Stimulated activated naive CD8-positive, alpha-beta T cell treated with anti-CD3 and anti-CD28 coated beads, Interleukin-15, Interleukin-2, amounts not matched to agents 100 ng/mL and 50 ng/mL, for 24 hours (primary cell): ENCODE data around the gene SLMAP.

Source experiments
- H3K27ac Mint-ChIP-seq: one replicate; pipeline ENCODE4 v1.8.0; 2021; ENCODE audit warnings: mild to moderate bottlenecking, mixed read lengths
- H3K27me3 Mint-ChIP-seq: one replicate; pipeline ENCODE4 v1.8.0; 2021; ENCODE audit warnings: mixed read lengths
- H3K36me3 Mint-ChIP-seq: one replicate; pipeline ENCODE4 v1.8.0; 2021; ENCODE audit warnings: low read depth, mixed read lengths
- H3K4me1 Mint-ChIP-seq: one replicate; pipeline ENCODE4 v1.8.0; 2021; ENCODE audit warnings: low read depth, mixed read lengths
- H3K4me3 Mint-ChIP-seq: one replicate; pipeline ENCODE4 v1.8.0; 2021; ENCODE audit warnings: mild to moderate bottlenecking, mixed read lengths
- H3K9me3 Mint-ChIP-seq: one replicate; pipeline ENCODE4 v1.8.0; 2021; ENCODE audit warnings: mixed read lengths

The SLMAP gene

DNA sequence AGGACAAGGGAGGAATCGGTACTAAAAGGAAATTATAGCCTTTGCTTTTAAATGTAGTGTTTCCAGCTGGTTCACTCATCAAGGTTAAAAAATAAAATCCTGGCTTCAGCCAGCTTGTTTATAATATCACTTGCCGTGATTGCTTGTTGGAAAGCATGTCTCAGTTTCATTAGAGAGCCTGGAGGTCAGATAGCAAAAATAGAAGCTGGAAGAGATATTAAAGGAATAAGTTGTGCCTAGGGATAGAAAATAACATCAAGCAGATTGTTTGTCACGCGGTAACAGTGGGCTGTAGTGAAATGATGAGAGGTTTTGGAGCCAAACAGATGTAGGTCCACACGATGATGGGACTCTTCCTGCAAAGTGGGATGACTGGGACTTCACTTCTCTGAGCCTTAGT lies 17.7 kb upstream of the SLMAP start:
- Mint-ChIP-seq H3K36me3 (no peaks in the 10 kb centered on the region), H3K9me3 (no peaks in the 10 kb centered on the region), H3K27ac (no peak overlapping the region), H3K4me3 (no peak overlapping the region), H3K27me3 (no peaks in the 10 kb centered on the region), H3K4me1 (no peaks in the 10 kb centered on the region)

DNA sequence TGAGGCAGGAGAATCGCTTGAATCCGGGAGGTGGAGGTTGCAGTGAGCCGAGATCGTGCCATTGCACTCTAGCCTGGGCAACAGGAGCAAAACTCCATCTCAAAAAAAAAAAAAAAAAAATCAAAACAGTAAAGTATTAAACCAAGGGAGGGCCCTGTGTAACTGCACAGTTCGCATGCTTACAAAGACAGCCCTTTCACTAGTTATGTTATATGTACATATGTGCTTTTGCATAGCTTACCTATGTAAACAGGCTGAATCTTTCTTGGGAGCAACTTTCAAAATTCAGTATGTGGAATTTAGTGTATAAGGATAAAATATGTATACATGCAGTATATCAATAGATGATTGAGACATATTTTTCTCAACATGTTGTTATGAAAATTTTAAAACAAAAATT lies 16.1 kb upstream of the SLMAP start:
- no peaks in the 10 kb centered on the region for H3K9me3 Mint-ChIP-seq
- H3K36me3 Mint-ChIP-seq: no peaks in the 10 kb centered on the region
- H3K27me3 Mint-ChIP-seq: no peaks in the 10 kb centered on the region
- H3K4me3 Mint-ChIP-seq: no peak overlapping the region
- no peak overlapping the region for H3K27ac Mint-ChIP-seq
- H3K4me1 Mint-ChIP-seq: no peaks in the 10 kb centered on the region

DNA sequence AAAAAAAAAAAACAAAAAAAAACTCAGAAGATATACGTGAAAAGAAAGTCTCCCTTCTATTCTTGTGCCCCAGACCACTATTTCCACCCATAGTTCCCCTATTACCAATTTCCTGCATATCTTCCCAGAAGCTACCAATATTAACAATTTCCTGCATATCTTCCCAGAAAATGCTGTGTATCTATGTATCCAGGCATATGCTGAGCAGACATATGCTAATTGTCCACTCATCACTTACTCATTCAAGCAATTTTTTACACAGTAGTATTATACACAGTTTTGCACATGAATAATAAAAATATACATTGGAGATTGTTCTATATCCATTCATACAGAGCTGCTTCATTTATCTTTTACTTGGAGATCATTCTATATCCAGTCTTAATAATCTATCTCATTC lies 12.6 kb upstream of the SLMAP start:
- Mint-ChIP-seq H3K4me3 (no peak overlapping the region), H3K27me3 (no peaks in the 10 kb centered on the region), H3K36me3 (no peaks in the 10 kb centered on the region), H3K27ac (no peak overlapping the region), H3K9me3 (no peaks in the 10 kb centered on the region), H3K4me1 (no peaks in the 10 kb centered on the region)

DNA sequence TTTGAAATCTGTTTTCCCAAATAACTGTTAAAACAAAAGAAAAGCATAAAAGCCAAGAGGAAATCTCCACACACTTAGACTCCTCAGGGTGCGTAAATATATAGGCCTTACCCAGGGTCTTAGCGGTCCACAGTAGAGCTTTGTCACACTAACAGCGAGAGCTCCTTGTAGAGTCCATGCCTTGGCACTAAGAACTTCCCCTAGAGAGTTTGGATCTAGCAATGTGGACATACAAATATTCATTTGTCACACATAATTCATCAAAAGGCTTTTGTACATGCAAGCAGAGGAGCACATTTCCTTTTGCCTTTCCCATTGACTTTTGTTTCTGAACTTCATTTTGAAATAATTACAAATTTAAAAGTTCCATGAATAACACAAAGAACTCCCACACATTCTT lies 11.0 kb upstream of the SLMAP start:
- H3K27ac Mint-ChIP-seq: no peak overlapping the region
- no peaks in the 10 kb centered on the region for H3K27me3 Mint-ChIP-seq
- H3K9me3 Mint-ChIP-seq: no peaks in the 10 kb centered on the region
- no peaks in the 10 kb centered on the region for H3K36me3 Mint-ChIP-seq
- no peak overlapping the region for H3K4me3 Mint-ChIP-seq
- H3K4me1 Mint-ChIP-seq: no peaks in the 10 kb centered on the region

DNA sequence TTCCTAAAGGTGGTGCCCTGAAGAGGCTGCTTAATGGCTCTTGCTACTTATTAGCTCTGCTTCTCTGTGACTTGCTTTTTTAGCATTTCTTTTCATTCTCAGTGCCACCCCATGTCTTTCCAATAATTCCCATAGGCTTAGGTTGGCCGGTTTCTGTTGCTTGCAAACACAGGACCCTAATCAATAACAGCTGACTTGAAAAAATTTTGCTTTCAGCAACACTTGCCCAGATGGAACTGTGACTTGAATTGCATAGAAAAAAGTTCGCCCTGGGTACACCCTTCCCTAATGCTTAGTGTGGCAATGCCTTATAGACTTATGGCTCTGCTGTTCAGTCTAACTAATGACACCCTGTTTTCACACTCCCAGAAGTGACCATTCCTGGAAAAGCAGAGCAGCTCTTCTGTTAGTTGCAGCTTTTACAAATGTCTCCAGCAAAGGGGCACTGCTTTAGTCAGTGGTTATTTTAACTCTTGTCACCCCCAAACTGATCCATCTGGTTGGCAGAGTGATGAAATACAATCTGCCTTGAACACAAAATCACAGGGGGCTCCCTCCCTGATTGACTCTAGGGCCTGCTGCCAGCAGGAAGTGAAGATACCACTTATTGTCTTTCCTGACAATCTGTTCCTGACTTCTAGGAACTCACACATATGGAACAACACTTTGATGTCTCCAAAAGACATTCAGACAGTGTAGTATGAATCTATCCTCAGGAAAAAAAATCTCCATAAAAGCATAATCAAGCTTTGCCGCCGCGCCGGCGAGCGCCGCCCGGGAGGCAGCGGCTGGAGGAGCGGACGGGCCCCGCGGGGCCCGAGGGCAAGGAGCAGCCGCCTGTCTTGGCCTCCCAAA lies 9.7 kb upstream of the SLMAP start:
- H3K27me3 Mint-ChIP-seq: no peaks in the 10 kb centered on the region
- H3K4me3 Mint-ChIP-seq: no peak overlapping the region
- no peaks in the 10 kb centered on the region for H3K9me3 Mint-ChIP-seq
- no peaks in the 10 kb centered on the region for H3K36me3 Mint-ChIP-seq
- no peak overlapping the region for H3K27ac Mint-ChIP-seq
- no peaks in the 10 kb centered on the region for H3K4me1 Mint-ChIP-seq

DNA sequence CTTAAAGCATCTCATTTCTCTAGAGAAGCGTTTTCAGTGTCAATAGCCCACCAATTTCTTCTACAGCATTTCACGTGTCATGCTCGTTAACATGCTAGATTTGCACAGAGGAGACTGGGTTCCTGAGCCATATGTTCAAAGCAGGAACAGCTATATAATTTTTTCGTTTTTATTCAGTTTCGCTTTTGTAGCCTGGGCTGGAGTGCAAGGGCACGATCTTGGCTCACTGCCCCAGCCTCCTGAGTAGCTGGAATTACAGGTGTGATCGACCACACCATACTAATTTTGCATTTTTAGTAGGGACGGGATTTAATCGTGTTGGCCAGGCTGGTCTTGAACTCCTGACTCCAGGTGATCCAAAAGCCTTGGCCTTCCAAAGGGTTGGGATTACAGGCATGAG lies 6.6 kb upstream of the SLMAP start:
- Mint-ChIP-seq H3K9me3 (no peaks in the 10 kb centered on the region), H3K27ac (no peak overlapping the region), H3K4me3 (no peak overlapping the region), H3K36me3 (no peaks in the 10 kb centered on the region), H3K27me3 (no peaks in the 10 kb centered on the region), H3K4me1 (no peaks in the 10 kb centered on the region)

DNA sequence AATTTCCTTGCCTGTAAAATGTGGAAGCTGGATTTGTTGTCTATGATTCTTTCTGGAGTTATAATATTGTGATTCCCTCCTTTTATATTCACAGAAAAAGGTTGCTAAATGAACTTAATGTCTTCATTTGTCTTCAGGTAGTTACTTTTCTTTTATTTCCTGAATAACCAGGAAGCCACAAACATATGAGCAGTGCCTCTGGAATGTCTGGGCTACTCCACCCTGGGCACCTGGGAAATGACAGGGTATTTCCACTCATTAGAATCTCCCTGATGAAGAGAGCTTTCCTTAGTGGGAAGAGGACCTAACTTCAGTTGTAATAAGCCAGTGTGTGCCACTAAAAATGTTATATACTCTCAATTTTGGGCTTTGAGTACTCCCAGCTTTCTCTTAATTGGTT lies 3.8 kb upstream of the SLMAP start:
- Mint-ChIP-seq H3K4me1 (peaks cover 9% of the 10 kb centered on the region), H3K27me3 (no peaks in the 10 kb centered on the region), H3K36me3 (peaks cover 4% of the 10 kb centered on the region), H3K9me3 (no peaks in the 10 kb centered on the region), H3K27ac (no peak overlapping the region), H3K4me3 (no peak overlapping the region)

DNA sequence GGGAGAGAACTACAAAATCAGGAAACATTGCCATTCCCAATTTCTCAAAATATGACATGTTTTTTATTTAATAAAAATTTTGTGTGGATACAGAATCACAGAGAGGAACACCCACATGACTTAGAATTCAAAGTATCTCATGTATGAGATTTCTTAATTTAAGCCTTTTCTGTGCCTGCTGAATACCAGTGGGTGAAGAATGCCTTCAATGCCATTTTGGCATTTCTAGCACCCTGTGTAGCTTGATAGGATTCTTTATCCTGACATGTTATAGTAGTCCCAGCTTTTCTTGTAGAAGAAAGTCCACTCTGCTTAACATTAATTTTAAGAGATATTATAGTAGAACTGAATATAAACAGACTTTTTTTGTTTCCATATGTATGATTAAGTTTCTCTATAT lies 3.1 kb upstream of the SLMAP start:
- Mint-ChIP-seq H3K27me3 (no peaks in the 10 kb centered on the region), H3K4me3 (no peak overlapping the region), H3K4me1 (peaks cover 16% of the 10 kb centered on the region), H3K27ac (no peak overlapping the region), H3K9me3 (no peaks in the 10 kb centered on the region), H3K36me3 (peaks cover 12% of the 10 kb centered on the region)

DNA sequence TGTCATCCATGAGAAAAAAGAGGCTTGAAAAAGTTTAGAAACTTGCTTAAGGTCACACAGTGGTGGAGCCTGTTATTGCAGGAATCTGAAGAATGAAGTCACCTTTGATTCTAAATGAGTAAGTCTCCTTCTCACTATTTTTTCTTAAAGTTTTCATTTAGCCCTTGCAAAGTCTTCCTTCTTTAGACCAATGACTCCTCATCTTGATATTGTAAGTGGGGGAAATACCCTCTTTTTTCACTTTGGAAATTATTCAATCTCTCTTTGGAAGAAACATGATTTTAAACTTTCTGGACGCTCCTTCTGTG lies 787 bp upstream of the SLMAP start:
- Mint-ChIP-seq H3K27me3 (no peaks in the 10 kb centered on the region), H3K36me3 (peaks cover 31% of the 10 kb centered on the region), H3K27ac (peak overlapping the region; percentile 95), H3K4me1 (peaks cover 38% of the 10 kb centered on the region), H3K9me3 (no peaks in the 10 kb centered on the region), H3K4me3 (peak overlapping the region; percentile 89)

DNA sequence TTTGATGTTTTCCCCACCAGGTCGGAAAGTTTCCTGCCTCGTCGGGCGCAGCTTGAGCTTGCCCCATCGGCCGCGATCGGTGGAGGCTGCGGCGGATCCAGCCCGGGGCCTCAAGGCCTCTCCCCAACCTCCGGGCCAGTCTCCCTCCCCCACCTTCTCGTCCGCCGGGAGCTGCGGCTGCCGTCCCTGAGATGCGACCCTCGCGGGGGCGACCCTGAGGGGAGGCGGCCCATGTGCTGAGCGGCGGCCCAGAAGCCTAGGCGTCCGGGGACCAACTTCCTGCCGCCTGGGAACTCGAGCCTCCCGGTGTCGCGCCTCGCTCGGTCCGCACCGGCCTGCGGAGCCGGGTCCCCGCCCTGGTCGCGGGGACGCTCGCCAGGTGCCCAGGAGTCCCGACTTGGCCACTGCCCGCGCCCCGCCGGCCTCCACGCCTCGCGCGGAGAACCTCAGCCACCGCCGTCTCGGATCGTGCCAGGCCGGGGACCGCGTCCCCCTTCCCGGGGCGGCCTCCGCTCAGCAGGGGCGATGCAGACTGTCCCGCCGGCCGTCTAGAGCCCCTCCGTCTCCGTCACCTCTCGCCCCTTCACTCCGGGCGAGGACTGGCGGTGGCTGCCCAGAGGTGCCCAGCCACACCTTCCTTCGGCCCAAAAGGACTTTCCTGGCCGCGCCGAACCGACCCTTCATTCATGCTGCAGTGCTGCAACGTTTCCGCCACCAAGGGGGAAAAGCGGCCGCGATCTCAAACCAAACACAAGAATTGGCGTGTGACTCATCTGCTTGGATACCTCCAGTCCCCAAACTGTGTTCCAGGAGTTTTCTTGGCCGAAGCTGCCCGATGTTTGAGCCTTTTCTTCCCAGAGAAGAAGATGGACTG lies 656 bp downstream of the SLMAP start:
- H3K4me1 Mint-ChIP-seq: peaks cover 50% of the 10 kb centered on the region
- H3K36me3 Mint-ChIP-seq: peaks cover 33% of the 10 kb centered on the region
- H3K27me3 Mint-ChIP-seq: no peaks in the 10 kb centered on the region
- peak overlapping the region; percentile 95 for H3K4me3 Mint-ChIP-seq
- H3K9me3 Mint-ChIP-seq: no peaks in the 10 kb centered on the region
- H3K27ac Mint-ChIP-seq: peak overlapping the region; percentile 95

DNA sequence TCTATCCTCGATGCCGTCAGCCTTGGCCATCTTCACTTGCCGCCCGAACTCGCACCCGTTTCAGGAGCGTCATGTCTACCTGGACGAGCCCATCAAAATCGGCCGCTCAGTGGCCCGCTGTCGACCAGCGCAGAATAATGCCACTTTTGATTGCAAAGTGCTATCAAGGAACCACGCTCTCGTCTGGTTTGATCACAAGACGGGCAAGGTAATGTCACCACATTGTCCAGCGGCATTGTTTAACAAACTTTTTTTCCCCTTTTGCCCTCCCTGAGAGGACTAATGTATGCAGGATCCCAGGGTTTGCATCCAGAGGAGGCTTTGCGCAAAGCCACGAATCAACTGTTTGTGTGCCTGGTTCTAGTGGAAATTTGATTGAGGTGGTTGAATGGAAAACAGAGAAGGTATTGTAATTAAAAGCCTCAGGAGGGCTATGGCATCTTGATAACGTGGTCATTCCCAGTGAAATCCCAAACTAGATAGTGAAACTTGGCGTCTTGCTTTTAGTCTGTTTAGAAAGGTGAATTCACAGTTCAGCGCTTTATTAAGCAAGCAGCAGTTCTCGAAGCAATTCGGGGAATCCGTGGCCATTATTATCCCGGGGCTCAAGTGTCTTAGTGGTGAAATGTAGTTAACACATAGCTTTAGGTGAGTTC lies 1.7 kb downstream of the SLMAP start:
- H3K4me1 Mint-ChIP-seq: peaks cover 58% of the 10 kb centered on the region
- peak overlapping the region; percentile 92 for H3K27ac Mint-ChIP-seq
- no peaks in the 10 kb centered on the region for H3K9me3 Mint-ChIP-seq
- H3K4me3 Mint-ChIP-seq: peak overlapping the region; percentile 95
- H3K36me3 Mint-ChIP-seq: peaks cover 39% of the 10 kb centered on the region
- H3K27me3 Mint-ChIP-seq: no peaks in the 10 kb centered on the region

DNA sequence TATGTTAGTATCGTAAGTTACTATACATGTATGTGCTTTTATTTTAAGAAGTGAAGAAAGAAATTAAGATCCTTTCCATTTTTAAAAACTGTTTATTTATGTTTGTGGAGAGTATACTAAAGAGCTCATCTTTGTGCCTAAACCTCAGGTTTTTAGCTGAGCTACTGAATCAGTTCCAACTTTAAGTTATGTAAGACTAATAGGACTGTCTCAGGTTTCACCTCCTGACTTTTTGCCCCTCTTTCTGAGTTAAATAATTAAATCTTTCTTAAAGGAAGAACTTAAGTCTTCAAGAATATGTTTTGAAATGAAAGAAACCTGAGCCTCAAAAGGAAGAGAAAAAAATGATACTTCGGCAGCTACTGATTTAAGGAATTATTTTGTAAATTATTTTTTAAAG lies 2.6 kb downstream of the SLMAP start:
- Mint-ChIP-seq H3K9me3 (no peaks in the 10 kb centered on the region), H3K27me3 (no peaks in the 10 kb centered on the region), H3K4me3 (peak overlapping the region; percentile 95), H3K27ac (no peak overlapping the region), H3K36me3 (peaks cover 48% of the 10 kb centered on the region), H3K4me1 (peaks cover 65% of the 10 kb centered on the region)

DNA sequence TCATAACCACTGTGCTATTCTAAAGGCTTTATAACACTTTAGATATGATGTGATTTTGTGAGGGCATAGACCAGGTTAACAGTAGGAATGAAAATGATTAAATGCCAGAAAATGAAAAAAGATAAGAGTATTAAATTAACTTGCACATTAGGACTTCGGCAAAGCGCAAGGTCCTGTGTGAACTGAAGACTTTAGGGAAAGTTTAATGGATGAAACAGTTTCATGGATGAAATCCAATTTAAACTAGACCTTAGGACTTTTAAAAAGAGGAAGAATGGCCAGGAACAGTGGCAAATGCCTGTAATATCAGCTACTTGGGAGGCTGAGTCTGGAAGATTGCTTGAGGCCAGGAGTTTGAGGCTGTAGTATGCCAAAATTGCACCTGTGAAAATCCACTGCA lies 8.7 kb downstream of the SLMAP start:
- Mint-ChIP-seq H3K36me3 (peaks cover 63% of the 10 kb centered on the region), H3K9me3 (no peaks in the 10 kb centered on the region), H3K27me3 (no peaks in the 10 kb centered on the region), H3K4me1 (peaks cover 66% of the 10 kb centered on the region), H3K27ac (no peak overlapping the region), H3K4me3 (no peak overlapping the region)

DNA sequence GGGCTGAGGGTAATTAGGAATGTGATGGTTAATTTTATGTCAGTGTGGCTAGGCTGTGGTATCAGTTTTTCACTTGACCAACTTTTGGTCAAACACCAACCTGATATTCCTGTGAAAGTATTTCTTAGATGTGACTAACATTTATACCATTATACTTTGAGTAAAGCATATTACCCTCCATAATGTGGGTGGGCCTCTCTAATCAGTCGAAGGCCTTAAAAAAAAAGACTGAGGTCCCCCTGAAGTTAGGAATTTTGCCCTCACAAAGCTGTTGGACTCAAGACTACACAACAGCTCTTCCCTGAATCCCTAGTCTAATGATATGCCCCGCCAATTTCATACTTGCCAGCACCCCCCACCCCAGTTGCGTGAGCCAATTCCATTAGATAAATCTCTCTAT lies 12.5 kb downstream of the SLMAP start:
- no peaks in the 10 kb centered on the region for H3K27me3 Mint-ChIP-seq
- H3K36me3 Mint-ChIP-seq: peaks cover 66% of the 10 kb centered on the region
- no peaks in the 10 kb centered on the region for H3K9me3 Mint-ChIP-seq
- peaks cover 48% of the 10 kb centered on the region for H3K4me1 Mint-ChIP-seq
- no peak overlapping the region for H3K27ac Mint-ChIP-seq
- H3K4me3 Mint-ChIP-seq: no peak overlapping the region
